Skeletal muscle tissue (tissue), 4 donors: ENCODE results near the gene FAM227A. TPM values are rescaled to one million over a fixed set of nuclear protein-coding genes. Genes with fewer than 3 reads are reported as not detected.
"Not testable (repeated sequence)": the region's sequence is repeated elsewhere in the genome, so short reads cannot be mapped to it uniquely, and the experiment has no call there.

Experiments used
- H3K27ac ChIP-seq: one replicate; pipeline ENCODE4 v1.7.0; 2013; ENCODE audit warnings: mild to moderate bottlenecking, low read depth, low read length, inconsistent platforms
- H3K27me3 ChIP-seq, 3 donors: one replicate each; pipeline ENCODE4 v1.7.0; 2013; ENCODE audit warnings: low read length in 3 of 3; ENCODE audit not compliant: control insufficient read depth in 3 of 3, insufficient read depth in 3 of 3
- H3K36me3 ChIP-seq, 3 donors: one replicate each; pipeline ENCODE4 v1.7.0; 2013; ENCODE audit warnings: low read length in 3 of 3; ENCODE audit not compliant: control insufficient read depth in 3 of 3, insufficient read depth in 3 of 3
- H3K4me1 ChIP-seq, 3 donors: one replicate each; pipeline ENCODE4 v1.7.0; 2013; ENCODE audit warnings: low read length in 3 of 3, mild to moderate bottlenecking in 3 of 3; ENCODE audit not compliant: control insufficient read depth in 3 of 3, insufficient read depth in 3 of 3
- H3K4me3 ChIP-seq, 3 donors: one replicate each; pipeline ENCODE4 v1.7.0; 2013; ENCODE audit warnings: low read length in 3 of 3
- H3K9ac ChIP-seq, 3 donors: one replicate each; pipeline ENCODE4 v1.7.0; 2013; ENCODE audit warnings: low read length in 3 of 3, mild to moderate bottlenecking in 3 of 3, moderate library complexity in 2 of 3, low read depth in 1 of 3
- H3K9me3 ChIP-seq, 3 donors: one replicate each; pipeline ENCODE4 v1.7.0; 2013; ENCODE audit warnings: low read length in 3 of 3; ENCODE audit not compliant: control insufficient read depth in 3 of 3
- total RNA-seq: library from RNA; depleted of rRNA; stranded (reverse); fragments of >200 nt; gene quantifications from one replicate; pipeline ENCODE4 v1.2.3, GENCODE V29; 2014
- donor health status: Osteomylitis.

The FAM227A gene
- total RNA-seq, 1 donor from 2014 or later = 0.52 TPM

- no peak overlapping the region for H3K4me3 ChIP-seq
- no peak overlapping the region for H3K27ac ChIP-seq
- H3K36me3 ChIP-seq = no peaks in the 10 kb centered on the region
- H3K27me3 ChIP-seq = no peaks in the 10 kb centered on the region
- H3K9me3 ChIP-seq = no peaks in the 10 kb centered on the region
- no peak overlapping the region for H3K9ac ChIP-seq
- H3K4me1 ChIP-seq = no peaks in the 10 kb centered on the region
Measured at GRCh38 chr22:38599466-38599865, 56.7 kb downstream of the FAM227A start.

DNA sequence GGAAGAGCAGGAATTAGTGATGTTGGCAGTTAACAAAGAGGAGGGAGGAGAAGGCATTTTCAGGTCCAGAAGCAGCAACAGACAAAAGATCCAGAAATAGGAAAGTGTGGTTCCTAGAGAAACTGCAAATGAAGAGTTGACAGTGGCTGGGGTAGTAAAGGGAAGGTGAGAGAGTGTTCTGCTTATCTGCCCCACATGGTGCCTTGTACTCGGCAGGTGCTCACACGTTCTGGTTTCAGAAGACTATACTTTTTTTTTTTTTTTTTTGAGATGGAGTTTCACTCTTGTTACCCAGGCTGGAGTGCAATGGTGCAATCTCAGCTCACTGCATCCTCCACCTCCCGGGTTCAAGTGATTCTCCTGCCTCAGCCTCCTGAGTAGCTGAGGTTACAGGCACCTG, 73.3 kb downstream of the FAM227A start:
- not testable (repeated sequence) for H3K9ac ChIP-seq, H3K9me3 ChIP-seq, H3K27me3 ChIP-seq, H3K36me3 ChIP-seq, H3K4me3 ChIP-seq, H3K4me1 ChIP-seq, H3K27ac ChIP-seq

GRCh38 chr22:38578505-38578904, 77.7 kb downstream of the FAM227A start:
- Histone ChIP-seq H3K27ac (no peak overlapping the region), H3K27me3 (peaks cover 0 to 4% (median 0%) of the 10 kb centered on the region in 3 donors), H3K4me3 (no peak overlapping the region), H3K9ac (no peak overlapping the region), H3K36me3 (no peaks in the 10 kb centered on the region), H3K4me1 (no peaks in the 10 kb centered on the region), H3K9me3 (no peaks in the 10 kb centered on the region)

- H3K9me3 ChIP-seq = no peaks in the 10 kb centered on the region
- H3K9ac ChIP-seq = no peak overlapping the region
- H3K27ac ChIP-seq = no peak overlapping the region
- H3K27me3 ChIP-seq = no peaks in the 10 kb centered on the region
- H3K4me3 ChIP-seq = no peak overlapping the region
- H3K36me3 ChIP-seq = no peaks in the 10 kb centered on the region
- peaks cover 12 to 18% (median 16%) of the 10 kb centered on the region in 3 donors for H3K4me1 ChIP-seq
Measured at GRCh38 chr22:38572065-38572464, 84.1 kb downstream of the FAM227A start.

GRCh38 chr22:38570779-38571364, 85.3 kb downstream of the FAM227A start:
- Histone ChIP-seq H3K9ac (peak overlapping the region; percentile 86 to 87 (median 87)), H3K27me3 (no peaks in the 10 kb centered on the region), H3K9me3 (no peaks in the 10 kb centered on the region), H3K36me3 (no peaks in the 10 kb centered on the region), H3K4me3 (peak overlapping the region; percentile 79 to 87 (median 83)), H3K4me1 (peaks cover 12 to 18% (median 16%) of the 10 kb centered on the region in 3 donors), H3K27ac (peak overlapping the region; percentile 85)

GRCh38 chr22:38569972-38570778, 86.0 kb downstream of the FAM227A start, which contains the start of gene DMC1:
DMC1 (minus strand) TSS chr22:38570183; CDS start chr22:38568256, 1,927 bp downstream.
- Histone ChIP-seq H3K9me3 (no peaks in the 10 kb centered on the region), H3K4me3 (peak within 1 kb of the TSS; percentile 79 to 87 (median 83))

GRCh38 chr22:38569181-38569971, 86.8 kb downstream of the FAM227A start:
- peak overlapping the region; percentile 76 to 80 (median 79) for H3K9ac ChIP-seq
- no peaks in the 10 kb centered on the region for H3K27me3 ChIP-seq
- H3K36me3 ChIP-seq = no peaks in the 10 kb centered on the region
- peak overlapping the region; percentile 72 to 75 (median 72) for H3K4me3 ChIP-seq
- peak overlapping the region; percentile 59 for H3K27ac ChIP-seq
- H3K4me1 ChIP-seq = peaks cover 12 to 18% (median 16%) of the 10 kb centered on the region in 3 donors
- no peaks in the 10 kb centered on the region for H3K9me3 ChIP-seq

More at GRCh38 chr22:38569972-38570778, 86.0 kb downstream of the FAM227A start, which contains the start of gene DMC1:
- Histone ChIP-seq H3K27ac (peak within 1 kb of the TSS; percentile 85), H3K4me1 (peaks cover 12 to 18% (median 16%) of the 10 kb centered on the region in 3 donors), H3K9ac (peak within 1 kb of the TSS; percentile 86 to 87 (median 87)), H3K27me3 (no peaks in the 10 kb centered on the region), H3K36me3 (no peaks in the 10 kb centered on the region)

DNA sequence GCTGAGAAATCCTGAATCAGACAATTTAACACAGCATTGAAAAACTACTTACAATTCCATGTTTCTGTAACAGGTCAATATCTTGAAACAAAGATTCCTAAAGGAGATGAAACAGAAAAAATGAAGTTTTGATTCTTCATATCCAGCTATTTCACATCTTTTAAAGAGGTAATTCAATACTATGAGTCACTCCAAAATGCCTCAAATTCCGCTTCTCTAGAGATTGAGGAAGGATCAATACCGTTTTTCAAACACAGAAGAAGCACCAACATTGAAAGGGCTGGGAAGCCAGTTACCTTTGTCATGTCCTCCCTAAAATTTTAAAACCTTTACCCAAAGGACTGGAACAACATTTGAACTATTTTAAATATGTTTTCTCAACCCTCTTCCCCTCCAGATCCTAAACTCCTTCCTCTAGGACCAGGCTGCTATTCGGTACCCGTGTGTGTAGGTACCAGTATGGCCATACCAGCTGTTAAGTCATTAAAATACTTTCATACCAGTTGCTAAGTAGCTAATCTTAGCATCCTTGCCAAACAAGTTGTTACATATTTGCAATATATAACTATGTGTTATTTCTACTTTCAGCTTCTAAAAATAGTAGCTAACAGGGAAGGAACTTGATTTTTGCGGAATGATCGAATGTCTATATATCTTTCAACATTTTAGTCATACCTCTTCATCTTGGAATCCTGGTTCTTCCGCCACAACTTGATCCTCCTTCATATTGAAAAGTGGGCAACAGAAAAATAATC, 88.5 kb downstream of the FAM227A start:
- Histone ChIP-seq H3K9me3 (no peaks in the 10 kb centered on the region), H3K27ac (no peak overlapping the region), H3K36me3 (no peaks in the 10 kb centered on the region), H3K27me3 (no peaks in the 10 kb centered on the region), H3K4me1 (peaks cover 12 to 18% (median 16%) of the 10 kb centered on the region in 3 donors), H3K4me3 (no peak overlapping the region), H3K9ac (no peak overlapping the region)

GRCh38 chr22:38566726-38567504, 89.3 kb downstream of the FAM227A start:
- H3K27ac ChIP-seq = no peak overlapping the region
- no peak overlapping the region for H3K9ac ChIP-seq
- no peaks in the 10 kb centered on the region for H3K36me3 ChIP-seq

More at GRCh38 chr22:38566726-38567504, 89.3 kb downstream of the FAM227A start:
- Histone ChIP-seq H3K27me3 (no peaks in the 10 kb centered on the region), H3K4me1 (peaks cover 12 to 18% (median 16%) of the 10 kb centered on the region in 3 donors), H3K4me3 (no peak overlapping the region), H3K9me3 (no peaks in the 10 kb centered on the region)
